Measurements from ENCODE around the gene PKP4. TPM values are rescaled to one million over a fixed set of nuclear protein-coding genes. Genes with fewer than 3 reads are reported as not detected.

Gene PKP4
- total RNA-seq: 20.2 and 32.1 TPM in 2 replicates

GRCh38 chr2:158456309-158457066 lies at the start of gene PKP4, which contains the start of gene CCDC148:
PKP4 (plus strand) TSS chr2:158456952; CDS start chr2:158533185, 76,233 bp downstream.
CCDC148 (minus strand) TSS chr2:158456753; CDS start chr2:158456439, 314 bp downstream.

Other genes starting within 250 kb of the PKP4 start
- 0.09 and 0.14 TPM in 2 replicates for gene CCDC148, start 199 bp upstream of the PKP4 start, total RNA-seq